Cerebellar cortex (tissue), 1 donor: ENCODE results near the gene MATN3.

Experiments used
- DNase-seq: peaks from one replicate; pipeline ENCODE4 v3.0.0-alpha.2; 2015; ENCODE audit warnings: low spot score

The MATN3 gene

GRCh38 chr2:20035955-20036666, 23.6 kb upstream of the MATN3 start:
- DNase-seq, result no peak

DNA sequence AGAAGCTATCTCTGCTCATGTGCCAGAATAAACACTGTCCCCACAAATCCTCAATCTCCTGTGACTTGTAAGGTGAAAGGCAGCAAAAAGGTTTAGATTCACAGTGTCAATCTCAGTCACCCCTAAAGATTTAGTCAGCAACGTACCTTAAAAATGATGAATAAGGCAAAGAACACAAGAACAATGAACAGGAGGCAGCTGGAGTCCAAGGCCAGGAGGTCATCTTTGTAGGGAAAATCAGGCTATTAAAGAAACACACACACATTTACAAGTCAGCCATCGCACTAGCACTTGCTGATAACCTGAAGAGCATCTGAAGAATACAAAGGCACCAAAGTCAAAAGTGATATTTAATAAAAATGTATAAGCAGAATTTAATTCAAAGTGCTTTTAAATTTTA, 22.4 kb upstream of the MATN3 start:
- no peak for DNase-seq

DNA sequence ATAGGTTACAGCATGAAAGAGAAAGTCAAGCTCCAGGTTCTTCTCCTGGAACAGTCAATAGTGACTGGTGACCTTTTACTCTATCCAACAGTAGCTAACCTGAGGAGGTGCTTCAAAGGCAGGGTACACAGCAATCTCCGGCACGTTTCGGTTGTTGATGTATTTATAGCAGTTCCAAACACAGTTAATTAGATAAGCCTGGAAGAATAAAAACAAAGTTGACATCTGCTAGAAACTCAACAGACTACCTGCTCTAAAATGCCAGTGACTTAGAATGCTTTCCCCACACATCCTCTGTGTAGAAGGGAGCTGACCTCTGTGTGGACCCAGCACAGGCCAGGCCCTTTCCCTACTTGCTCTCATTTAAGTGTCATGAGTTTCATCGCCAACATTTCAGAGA, 21.8 kb upstream of the MATN3 start:
- no peak for DNase-seq

DNA sequence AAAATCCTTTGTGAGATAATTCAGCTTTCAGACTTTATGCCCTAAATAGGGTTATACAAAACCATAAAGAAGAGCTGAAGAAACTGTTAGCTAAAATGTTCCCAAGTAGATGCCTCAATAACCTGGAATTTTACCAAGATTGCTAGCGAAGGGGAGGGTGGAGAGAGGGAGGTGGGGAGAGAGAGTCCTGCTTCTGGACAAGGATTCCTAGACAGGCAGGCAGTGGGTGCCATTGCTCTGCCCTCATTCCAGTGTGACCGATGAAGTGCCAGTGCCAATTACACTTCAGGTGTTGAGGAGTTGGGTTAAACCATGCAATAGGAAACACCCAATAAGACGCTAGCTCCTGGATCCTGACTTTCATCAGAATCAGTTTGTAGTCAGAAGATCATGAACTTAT, 20.9 kb upstream of the MATN3 start:
- no peak for DNase-seq

DNA sequence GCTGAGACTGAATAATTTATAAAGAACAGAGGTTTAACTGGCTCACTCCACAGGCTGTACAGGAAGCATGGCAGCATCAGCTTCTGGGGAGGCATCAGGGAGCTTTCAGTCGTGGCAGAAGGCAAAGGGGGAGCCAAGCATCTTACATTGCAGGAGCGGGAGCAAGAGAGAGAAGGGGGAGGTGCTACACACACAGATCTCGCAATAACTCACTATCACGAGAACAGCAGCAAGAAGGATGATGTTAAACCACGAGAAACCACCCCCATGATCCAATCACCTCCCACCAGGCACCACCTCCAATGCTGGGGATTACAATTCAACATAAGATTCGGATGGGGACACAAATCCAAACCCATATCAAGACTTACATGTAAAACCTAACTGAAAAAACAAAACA, 17.8 kb upstream of the MATN3 start:
- no peak for DNase-seq

DNA sequence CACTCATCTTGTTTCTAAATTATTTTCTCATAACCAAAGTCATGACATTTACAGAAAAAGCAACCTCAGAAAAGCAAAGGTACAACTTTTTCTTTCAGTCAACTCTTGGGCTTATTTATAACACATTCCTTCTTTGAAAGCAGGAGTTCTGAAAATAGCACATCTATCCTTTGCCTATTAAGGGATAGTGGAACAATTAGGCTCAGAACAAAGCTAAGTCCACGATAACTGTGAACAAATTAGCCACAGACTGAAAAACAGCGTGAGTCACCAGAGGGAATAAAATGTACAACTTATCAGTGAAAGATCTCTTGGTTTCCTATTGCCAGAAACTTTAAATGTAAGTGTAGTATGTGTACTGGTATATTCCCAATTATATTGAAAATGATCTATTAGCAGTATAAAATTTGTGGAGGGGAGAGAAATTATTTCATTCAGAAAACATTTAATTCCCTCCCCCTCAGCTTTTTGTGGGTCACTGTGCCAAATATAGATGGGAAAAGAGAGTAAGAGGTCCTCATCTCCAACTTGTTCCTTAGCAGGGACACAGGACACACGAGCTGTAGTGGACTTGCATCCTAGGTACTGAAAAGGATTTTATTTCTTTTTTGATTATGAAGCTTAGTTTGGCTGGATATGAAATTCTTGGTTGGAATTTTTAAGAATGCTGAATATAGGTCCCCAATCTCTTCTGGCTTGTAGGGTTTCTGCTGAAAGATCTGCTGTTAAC, 15.4 kb upstream of the MATN3 start:
- no peak for DNase-seq

DNA sequence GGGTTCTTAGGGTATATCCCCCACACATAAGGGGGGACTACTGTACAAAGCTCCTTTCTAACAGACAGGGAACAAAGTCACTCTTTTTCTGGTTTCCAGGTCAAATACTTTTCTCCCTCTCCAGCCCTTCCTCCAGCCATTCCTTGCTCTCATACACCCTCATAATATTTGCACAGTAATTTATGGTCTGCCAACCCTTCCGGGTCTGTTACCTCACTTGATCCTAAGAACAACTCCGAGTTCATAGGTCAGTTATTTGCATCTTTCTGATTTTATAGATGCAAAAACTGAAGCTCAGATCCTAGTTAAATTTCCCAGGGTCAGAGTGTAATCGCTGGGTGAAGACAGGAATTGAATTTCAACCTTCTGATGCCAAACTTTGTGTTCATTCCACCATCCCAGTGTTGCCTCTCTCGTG, 14.8 kb upstream of the MATN3 start:
- DNase-seq, result no peak

- no peak for DNase-seq
Observed at GRCh38 chr2:20025065-20025786, 12.8 kb upstream of the MATN3 start.

GRCh38 chr2:20023688-20024087, 11.2 kb upstream of the MATN3 start:
- DNase-seq, result no peak

DNA sequence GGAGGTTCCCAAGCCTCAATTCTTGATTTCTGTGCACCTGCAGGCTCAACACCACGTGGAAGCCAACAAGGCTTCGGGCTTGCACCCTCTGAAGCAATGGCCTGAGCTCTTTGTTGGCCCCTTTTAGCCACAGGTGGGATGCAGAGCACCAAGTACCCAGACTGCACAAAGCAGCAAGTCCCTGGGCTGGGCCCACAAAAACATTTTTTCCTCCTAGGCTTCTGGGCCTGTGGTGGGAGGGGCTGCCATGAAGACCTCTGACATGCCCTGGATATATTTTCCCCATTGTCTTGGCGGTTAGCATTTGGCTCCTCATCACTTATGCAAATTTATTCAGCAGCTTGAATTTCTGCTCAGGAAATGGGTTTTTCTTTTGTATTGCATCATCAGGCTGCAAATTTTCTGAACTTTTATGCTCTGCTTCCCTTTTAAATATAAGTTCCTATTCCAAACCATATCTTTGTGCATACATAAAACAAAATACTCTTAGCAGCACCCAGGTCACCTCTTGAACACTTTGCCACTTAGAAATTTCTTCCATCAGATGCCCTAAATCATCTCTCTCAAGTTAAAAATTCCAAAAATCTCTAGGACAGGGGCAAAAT, 9.0 kb upstream of the MATN3 start:
- DNase-seq, result no peak

DNA sequence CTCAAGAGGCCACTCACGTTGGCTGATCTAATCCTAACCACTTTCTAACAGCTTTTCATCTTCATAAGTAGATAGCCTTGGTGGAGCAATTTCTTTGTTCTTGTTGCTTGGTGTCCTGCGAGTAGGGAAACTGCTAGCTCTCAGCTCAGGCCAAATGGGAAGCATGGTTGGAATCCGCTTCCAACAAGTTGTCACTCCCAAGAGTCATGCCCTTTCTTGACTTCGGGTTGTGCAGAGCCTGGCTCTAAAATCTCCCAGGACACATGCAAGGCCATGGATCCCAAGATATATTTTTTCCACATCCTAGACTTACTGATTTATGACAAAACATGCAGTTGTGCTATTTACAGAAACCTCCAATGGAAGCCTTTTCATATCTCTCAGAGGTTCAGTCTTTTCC, 7.3 kb upstream of the MATN3 start:
- DNase-seq, result no peak

DNA sequence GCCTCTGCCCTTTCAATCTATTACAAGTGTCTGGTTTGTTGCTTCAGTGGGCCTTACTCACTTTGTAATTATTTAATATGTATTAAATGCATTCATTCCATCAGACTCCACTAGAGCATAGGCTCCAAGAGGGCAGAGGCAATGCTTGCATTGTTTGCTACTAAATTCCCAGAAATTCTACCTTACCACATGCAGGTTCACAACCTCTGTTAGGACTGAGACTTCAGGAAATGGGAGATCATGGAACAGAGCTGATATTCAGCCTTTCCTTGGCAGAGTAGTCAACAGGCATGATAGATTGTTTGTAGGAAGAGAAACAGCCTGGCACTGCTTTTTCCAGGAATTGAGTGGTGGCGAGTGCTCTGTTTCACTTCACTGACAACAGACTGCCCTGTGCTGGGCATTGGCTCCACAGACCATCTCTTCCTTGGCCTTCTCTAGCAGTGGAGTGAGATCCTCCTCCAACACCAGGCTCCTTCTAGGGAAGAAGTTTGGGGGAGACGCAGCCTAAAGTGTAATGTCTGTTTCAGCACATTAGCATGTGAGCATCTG, 6.2 kb upstream of the MATN3 start:
- DNase-seq, result no peak

GRCh38 chr2:20016346-20016745, 3.9 kb upstream of the MATN3 start:
- DNase-seq, result no peak

GRCh38 chr2:20015482-20016083, 3.1 kb upstream of the MATN3 start:
- DNase-seq, result peak; percentile 70

DNA sequence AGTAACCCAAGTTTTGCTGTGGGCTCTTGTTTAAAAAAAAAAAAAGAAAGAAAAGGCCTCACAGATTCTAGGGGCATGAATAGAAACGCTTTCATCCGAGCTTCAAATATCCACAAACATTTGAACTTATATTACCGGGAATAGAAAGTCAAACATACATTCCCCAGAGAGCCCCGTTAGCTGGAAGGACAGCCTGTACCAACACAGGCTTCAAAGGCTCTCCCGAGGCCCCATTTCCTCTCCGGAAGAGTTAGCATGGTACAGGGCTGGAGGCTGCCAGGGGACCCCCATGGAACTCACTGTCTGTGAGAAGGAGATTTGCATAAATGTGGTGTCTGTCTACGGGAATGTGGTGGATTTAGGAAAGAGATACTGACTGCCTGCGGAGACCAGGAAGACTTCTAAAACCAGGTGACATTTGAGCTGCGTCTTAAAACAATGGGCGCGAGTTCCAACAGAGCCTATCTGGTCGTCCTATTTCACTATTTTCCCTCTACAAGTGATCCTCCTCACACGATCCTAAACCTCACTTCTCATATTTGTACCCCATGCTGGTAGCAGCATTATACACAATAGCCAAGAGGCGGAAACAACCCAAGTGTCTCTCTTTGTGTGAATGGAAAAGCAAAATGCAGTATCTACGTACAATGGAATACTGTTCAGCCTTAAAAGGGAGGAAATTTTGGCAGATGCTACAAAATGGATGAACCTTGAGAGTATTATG, 820 bp upstream of the MATN3 start:
- DNase-seq, result no peak

DNA sequence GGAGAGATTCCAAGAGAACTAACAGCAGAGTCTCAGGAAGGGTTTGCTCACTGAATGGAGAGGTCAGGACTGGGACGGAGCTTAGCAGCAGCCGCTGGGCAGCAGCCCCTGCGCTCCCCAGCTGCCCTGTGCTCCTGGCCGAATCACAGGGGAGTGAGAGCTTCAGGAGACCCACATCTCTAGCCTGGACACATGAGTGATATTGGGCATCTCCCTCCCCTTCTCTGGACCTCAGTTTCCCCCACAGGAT, 511 bp downstream of the MATN3 start:
- no peak for DNase-seq

DNA sequence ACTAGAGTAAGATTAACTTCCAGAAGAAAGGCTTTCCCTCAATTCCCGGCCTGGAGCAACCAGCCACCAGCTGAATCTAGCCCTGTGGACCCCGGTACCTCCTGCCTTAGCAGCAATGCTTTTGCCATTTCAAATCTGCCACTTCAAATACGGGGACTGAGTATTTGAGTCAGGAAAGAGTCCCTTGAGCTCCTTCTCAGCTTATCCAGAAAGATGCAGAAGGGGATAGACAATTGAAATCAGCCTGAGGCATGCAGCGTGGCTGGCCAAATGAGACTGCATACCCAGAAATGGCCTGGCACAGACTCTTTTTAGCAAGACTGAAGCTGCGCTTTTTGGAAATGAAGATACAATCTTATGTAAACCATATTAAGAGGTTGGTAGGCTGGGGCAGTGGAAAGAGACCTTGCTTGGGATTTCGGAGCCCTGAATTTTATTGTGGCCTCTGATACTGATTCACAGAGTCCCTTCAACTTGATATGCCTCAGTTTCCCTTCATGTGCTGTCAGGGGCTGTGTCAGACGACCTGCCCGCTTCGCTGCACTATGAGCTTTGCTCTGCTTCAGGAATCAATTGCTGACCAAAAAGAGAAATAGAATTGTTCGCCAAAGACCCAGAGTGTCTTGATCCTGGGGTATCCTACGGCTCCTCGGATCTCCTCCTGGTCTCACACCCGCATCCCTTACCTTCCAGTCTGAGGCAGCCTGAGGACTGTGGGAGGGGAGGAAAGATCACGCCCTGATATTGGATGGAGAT, 1.0 kb downstream of the MATN3 start:
- DNase-seq, result no peak

DNA sequence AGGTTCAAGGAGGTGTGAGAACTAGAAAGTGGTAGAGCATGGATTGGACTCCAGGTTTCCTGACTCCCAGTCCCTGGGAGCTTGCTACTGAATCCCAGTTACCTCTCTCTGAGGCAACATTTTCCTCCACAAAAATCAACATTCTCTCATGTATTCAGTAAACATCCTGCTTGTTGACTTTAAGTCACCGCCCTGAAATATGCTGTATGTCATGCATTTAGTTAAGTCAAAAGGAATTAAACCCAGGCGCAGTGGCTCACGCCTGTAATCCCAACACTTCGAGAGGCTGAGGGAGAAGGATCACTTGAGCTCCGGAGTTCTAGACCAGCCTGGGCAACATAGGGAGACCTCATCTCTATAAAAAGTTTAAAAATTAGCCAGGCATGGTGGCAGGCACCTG, 3.8 kb downstream of the MATN3 start:
- DNase-seq, result no peak

GRCh38 chr2:20005891-20006470, 6.5 kb downstream of the MATN3 start:
- DNase-seq, result no peak

- no peak for DNase-seq
Observed at GRCh38 chr2:20005067-20005627, 7.3 kb downstream of the MATN3 start.
